GM19468 (cell line): ENCODE data around the gene RPS18.

Experiments used
- ATAC-seq: cut with Tn5 transposase; IDR thresholded peaks from one replicate; pipeline ENCODE4 v1.9.1; 2021; ENCODE audit warnings: mild to moderate bottlenecking, moderate library complexity, moderate number of reproducible peaks; ENCODE audit not compliant: unreplicated experiment; ENCODE audit errors: extremely low read depth

The RPS18 gene

GRCh38 chr6:33313105-33313708, 41.3 kb downstream of the RPS18 start:
- ATAC-seq, result no peak

GRCh38 chr6:33313709-33314514, 42.0 kb downstream of the RPS18 start, which contains the start of gene TAPBP:
Gene TAPBP, minus strand, starts transcription at chr6:33314078. Its CDS starts 37 bp downstream, at chr6:33314041.
- ATAC-seq, result no peak

- ATAC-seq, result no peak
Measured at GRCh38 chr6:33314515-33314942, 42.7 kb downstream of the RPS18 start.

GRCh38 chr6:33314943-33315792, 43.3 kb downstream of the RPS18 start:
- ATAC-seq, result no peak

GRCh38 chr6:33315793-33316602, 44.1 kb downstream of the RPS18 start:
- ATAC-seq, result no peak

- no peak for ATAC-seq
Measured at GRCh38 chr6:33316603-33317418, 44.9 kb downstream of the RPS18 start.

GRCh38 chr6:33317419-33317668, 45.5 kb downstream of the RPS18 start:
- ATAC-seq, result no peak

- peak; percentile 27 for ATAC-seq
Measured at GRCh38 chr6:33317669-33318425, 46.0 kb downstream of the RPS18 start, which contains the start of gene ZBTB22. Gene ZBTB22, minus strand, starts transcription at chr6:33317744. Its CDS starts 828 bp downstream, at chr6:33316916.

GRCh38 chr6:33318426-33319073, 46.7 kb downstream of the RPS18 start:
- ATAC-seq, result no peak

- ATAC-seq, result no peak
Measured at GRCh38 chr6:33319939-33320314, 48.1 kb downstream of the RPS18 start.

GRCh38 chr6:33320315-33321181, 48.7 kb downstream of the RPS18 start:
- ATAC-seq, result no peak

GRCh38 chr6:33321227-33321626, 49.4 kb downstream of the RPS18 start:
- no peak for ATAC-seq

- no peak for ATAC-seq
Measured at GRCh38 chr6:33323623-33323948, 51.7 kb downstream of the RPS18 start.

- no peak for ATAC-seq
Measured at GRCh38 chr6:33324125-33324524, 52.2 kb downstream of the RPS18 start.
